ENCODE measurements around the gene ZNF70. TPM values are rescaled to one million over a fixed set of nuclear protein-coding genes. Genes with fewer than 3 reads are reported as not detected.

ZNF70 gene
- total RNA-seq, 4 donors from 2014 or later = 0.63 to 3.2 (median 2.0) TPM

- H3K4me3 ChIP-seq (ENCODE audit: low read depth, poor library complexity, severe bottlenecking) = no peak overlapping the region
- DNase-seq (ENCODE audit: low spot score in 2 of 2) = no peak
- 81 to 82% methylated on average over 11 of the region's 11 CpGs for WGBS, 2 donors
- TF ChIP-seq CTCF (IDR thresholded peaks at IDR 0.05) = no peak
- no peak for TF ChIP-seq POLR2A (IDR thresholded peaks at IDR 0.05)
- intact Hi-C loops (cut with DNase I; ENCODE audit: low total_unique reads) = no loop called here
These were observed 27.1 kb upstream of the ZNF70 start for GRCh38 chr22:23777776-23778576.

GRCh38 chr22:23775779-23776375, 25.0 kb upstream of the ZNF70 start:
- TF ChIP-seq POLR2A (IDR thresholded peaks at IDR 0.05) = no peak
- no peak for TF ChIP-seq CTCF (IDR thresholded peaks at IDR 0.05)
- no peak for DNase-seq (ENCODE audit: low spot score in 2 of 2)
- intact Hi-C loops (cut with DNase I; ENCODE audit: low total_unique reads) = no loop called here
- WGBS, 2 donors = 75 to 77% methylated on average over 3 of the region's 3 CpGs
- H3K4me3 ChIP-seq (ENCODE audit: low read depth, poor library complexity, severe bottlenecking) = no peak overlapping the region

- TF ChIP-seq CTCF (IDR thresholded peaks at IDR 0.05) (no peak), POLR2A (IDR thresholded peaks at IDR 0.05) (no peak)
- intact Hi-C loops (cut with DNase I; ENCODE audit: low total_unique reads) = no loop called here
- no peak overlapping the region for H3K4me3 ChIP-seq (ENCODE audit: low read depth, poor library complexity, severe bottlenecking)
- 68 to 73% methylated on average over 2 of the region's 2 CpGs for WGBS, 2 donors
- no peak for DNase-seq (ENCODE audit: low spot score in 2 of 2)
These were observed 24.1 kb upstream of the ZNF70 start for GRCh38 chr22:23774922-23775436.

- intact Hi-C loops (cut with DNase I; ENCODE audit: low total_unique reads) = no loop called here
- WGBS, 2 donors = 74 to 85% methylated on average over 12 of the region's 12 CpGs
- no peak for TF ChIP-seq POLR2A (IDR thresholded peaks at IDR 0.05)
- no peak for TF ChIP-seq CTCF (IDR thresholded peaks at IDR 0.05)
These were observed 23.4 kb upstream of the ZNF70 start for GRCh38 chr22:23774114-23774921.

GRCh38 chr22:23773483-23774113, 22.7 kb upstream of the ZNF70 start:
- TF ChIP-seq POLR2A (IDR thresholded peaks at IDR 0.05) (no peak), CTCF (IDR thresholded peaks at IDR 0.05) (no peak)
- intact Hi-C loops (cut with DNase I; ENCODE audit: low total_unique reads) = no loop called here
- H3K4me3 ChIP-seq (ENCODE audit: low read depth, poor library complexity, severe bottlenecking) = peak overlapping the region; percentile 27
- 54 to 68% methylated on average over 7 of the region's 7 CpGs for WGBS, 2 donors
- no peak for DNase-seq (ENCODE audit: low spot score in 2 of 2)

More at GRCh38 chr22:23774114-23774921, 23.4 kb upstream of the ZNF70 start:
- H3K4me3 ChIP-seq (ENCODE audit: low read depth, poor library complexity, severe bottlenecking) = no peak overlapping the region
- no peak for DNase-seq (ENCODE audit: low spot score in 2 of 2)
